Fibroblast of lung (primary cell): ENCODE data around the gene RREB1. TPM values are rescaled to one million over a fixed set of nuclear protein-coding genes. Genes with fewer than 3 reads are reported as not detected.

Experiments used
- DNase-seq, 2 donors: peaks; one replicate each; pipeline versions ENCODE4 v3.0.0 to v3.0.0-alpha.2; 2010; ENCODE audit warnings: low read depth in 2 of 2
- H2AFZ ChIP-seq: 2 replicates; pipeline ENCODE4 v1.5.1; 2012; ENCODE audit warnings: low read length, control low read depth, inconsistent platforms
- H3K27ac ChIP-seq: 2 replicates; pipeline ENCODE4 v1.5.1; 2011; ENCODE audit warnings: low read length, control low read depth; ENCODE audit not compliant: insufficient read depth
- H3K27me3 ChIP-seq: 2 replicates; pipeline ENCODE4 v1.5.1; 2011; ENCODE audit warnings: mild to moderate bottlenecking, low read length; ENCODE audit not compliant: control insufficient read depth, insufficient read depth
- H3K36me3 ChIP-seq: 2 replicates; pipeline ENCODE4 v1.5.1; 2011; ENCODE audit warnings: low read length; ENCODE audit not compliant: control insufficient read depth, insufficient read depth
- H3K4me1 ChIP-seq: 2 replicates; pipeline ENCODE4 v1.5.1; 2011; ENCODE audit warnings: low read length; ENCODE audit not compliant: control insufficient read depth, insufficient read depth; ENCODE audit errors: extremely low read depth
- H3K4me2 ChIP-seq: 2 replicates; pipeline ENCODE4 v1.5.1; 2011; ENCODE audit warnings: low read length, control low read depth; ENCODE audit not compliant: insufficient read depth; ENCODE audit errors: extremely low read depth
- H3K4me3 ChIP-seq, 4 experiments: fragments of 200-600 bp in 1 of 4; sonication (generic) in 1 of 4; replicated peaks in 1 of 4; 2 replicates each; pipeline ENCODE4 v1.5.1; 2011 to 2016; ENCODE audit warnings: low read length in 4 of 4, low read depth in 3 of 4, mild to moderate bottlenecking in 3 of 4, control low read depth in 2 of 4, inconsistent platforms in 1 of 4, mixed read lengths in 1 of 4; ENCODE audit not compliant: insufficient read depth in 1 of 4; ENCODE audit errors: control extremely low read depth in 1 of 4
- H3K79me2 ChIP-seq: 2 replicates; pipeline ENCODE4 v1.5.1; 2012; ENCODE audit warnings: mild to moderate bottlenecking, low read length, inconsistent platforms; ENCODE audit not compliant: control insufficient read depth, insufficient read depth
- H3K9ac ChIP-seq: 2 replicates; pipeline ENCODE4 v1.5.1; 2011; ENCODE audit warnings: mild to moderate bottlenecking, low read length, control low read depth; ENCODE audit not compliant: insufficient read depth
- H3K9me3 ChIP-seq: 2 replicates; pipeline ENCODE4 v1.5.1; 2012; ENCODE audit warnings: low read depth, low read length; ENCODE audit not compliant: control insufficient read depth, insufficient read depth
- H4K20me1 ChIP-seq: 2 replicates; pipeline ENCODE4 v1.5.1; 2011; ENCODE audit warnings: low read length; ENCODE audit not compliant: control insufficient read depth, insufficient read depth; ENCODE audit errors: extremely low read depth
- CTCF ChIP-seq, 2 donors: IDR thresholded peaks in 1 of 2; conservative IDR thresholded peaks in 1 of 2; 1 replicate in 1 of 2; 2 replicates in 1 of 2; pipeline ENCODE4 v1.5.1; 2011 to 2012; ENCODE audit warnings: low read length in 2 of 2, control low read depth in 1 of 2, inconsistent platforms in 1 of 2, low read depth in 1 of 2, mild to moderate bottlenecking in 1 of 2
- EZH2 ChIP-seq: IDR thresholded peaks from 2 replicates; pipeline ENCODE4 v1.5.1; 2012; ENCODE audit warnings: low read length, control low read depth, mild to moderate bottlenecking; ENCODE audit errors: missing control alignments
- polyA plus RNA-seq, 2 donors: library from polyadenylated mRNA; depleted of rRNA in 1 of 2; stranded (reverse) in 1 of 2; unstranded in 1 of 2; fragments of >200 nt; gene quantifications; 2 replicates each; pipeline ENCODE4 v1.2.1, GENCODE V29; 2011 to 2012; ENCODE audit warnings: missing spikeins in 1 of 2
- total RNA-seq: library from RNA; depleted of rRNA; stranded (reverse); fragments of >200 nt; gene quantifications from 2 replicates; pipeline ENCODE4 v1.2.1, GENCODE V29; 2014

RREB1 gene
- total and polyA plus RNA-seq, 2 donors (not counting 1 experiment from before 2014, with no cell fraction given), result 2.4 to 18.8 TPM

GRCh38 chr6:7087066-7087465 lies 20.7 kb upstream of the RREB1 start:
- Histone ChIP-seq H3K27me3 (no peaks in the 10 kb centered on the region), H3K4me2 (peak overlapping the region; percentile 88), H3K9ac (no peak overlapping the region), H2AFZ (peak overlapping the region; percentile 67), H3K4me3 (peak overlapping the region; percentile 32 to 59 (median 51)), H3K9me3 (no peaks in the 10 kb centered on the region), H3K79me2 (no peaks in the 10 kb centered on the region), H3K4me1 (no peaks in the 10 kb centered on the region), H3K36me3 (no peaks in the 10 kb centered on the region), H4K20me1 (no peaks in the 10 kb centered on the region), H3K27ac (peak overlapping the region; percentile 10)
- no peak for TF ChIP-seq EZH2
- peak; percentile 8 to 30 for TF ChIP-seq CTCF (conservative IDR thresholded peaks at IDR 0.05 in 1 of 2, IDR thresholded peaks at IDR 0.05 in 1 of 2; ENCODE audit: low read depth in 1 of 2, low read length in 2 of 2)
- peak; percentile 25 to 36 for DNase-seq

GRCh38 chr6:7087491-7087979 lies 20.2 kb upstream of the RREB1 start:
- H3K9me3 ChIP-seq, result no peaks in the 10 kb centered on the region
- TF ChIP-seq EZH2, result no peak
- no peak for TF ChIP-seq CTCF (conservative IDR thresholded peaks at IDR 0.05 in 1 of 2, IDR thresholded peaks at IDR 0.05 in 1 of 2; ENCODE audit: low read depth in 1 of 2, low read length in 2 of 2)
- no peaks in the 10 kb centered on the region for H3K27me3 ChIP-seq
- H3K4me2 ChIP-seq, result peak overlapping the region; percentile 88
- H3K79me2 ChIP-seq, result no peaks in the 10 kb centered on the region
- H3K4me1 ChIP-seq, result no peaks in the 10 kb centered on the region
- H3K36me3 ChIP-seq, result no peaks in the 10 kb centered on the region
- peak overlapping the region in 2 of 4 experiments; percentile 48 to 54 for H3K4me3 ChIP-seq
- H2AFZ ChIP-seq, result peak overlapping the region; percentile 67
- DNase-seq, result no peak
- H3K9ac ChIP-seq, result no peak overlapping the region
- H3K27ac ChIP-seq, result no peak overlapping the region
- no peaks in the 10 kb centered on the region for H4K20me1 ChIP-seq

GRCh38 chr6:7088076-7088742 lies 19.6 kb upstream of the RREB1 start:
- Histone ChIP-seq H3K79me2 (no peaks in the 10 kb centered on the region), H3K36me3 (no peaks in the 10 kb centered on the region), H2AFZ (no peak overlapping the region), H3K27ac (no peak overlapping the region), H3K9ac (no peak overlapping the region), H3K9me3 (no peaks in the 10 kb centered on the region), H3K4me1 (no peaks in the 10 kb centered on the region), H4K20me1 (no peaks in the 10 kb centered on the region), H3K4me2 (no peak overlapping the region), H3K27me3 (no peaks in the 10 kb centered on the region), H3K4me3 (no peak overlapping the region)
- TF ChIP-seq CTCF (conservative IDR thresholded peaks at IDR 0.05 in 1 of 2, IDR thresholded peaks at IDR 0.05 in 1 of 2; ENCODE audit: low read depth in 1 of 2, low read length in 2 of 2) (no peak), EZH2 (no peak)
- no peak for DNase-seq
